Spleen (tissue), 11 donors: Measurements from ENCODE around the gene AFTPH. TPM values are rescaled to one million over a fixed set of nuclear protein-coding genes. Genes with fewer than 3 reads are reported as not detected.
A peak's percentile ranks its signal among the peaks of the same experiment; 100 is the strongest.

Experiments used
- DNase-seq: peaks from one replicate; pipeline ENCODE4 v3.0.0-alpha.2; 2020
- H3K27ac ChIP-seq, 8 donors: fragments of 200-600 bp; sonication (generic) in 7 of 8; 1 replicate in 4 of 8; 2 replicates in 4 of 8; pipeline versions ENCODE4 v1.5.0 to v1.8.0; 2016 to 2021; ENCODE audit warnings: inconsistent platforms in 4 of 8, mild to moderate bottlenecking in 4 of 8, moderate library complexity in 1 of 8
- H3K27me3 ChIP-seq, 7 donors: fragments of 200-600 bp; sonication (generic) in 6 of 7; replicated peaks in 1 of 7; 1 replicate in 4 of 7; 2 replicates in 3 of 7; pipeline versions ENCODE4 v1.5.0 to v1.8.0; 2016 to 2021; ENCODE audit warnings: inconsistent platforms in 3 of 7, mild to moderate bottlenecking in 1 of 7
- H3K36me3 ChIP-seq, 6 donors: fragments of 200-600 bp; sonication (generic) in 5 of 6; 1 replicate in 4 of 6; 2 replicates in 2 of 6; pipeline versions ENCODE4 v1.5.0 to v1.8.0; 2016 to 2021; ENCODE audit warnings: inconsistent platforms in 2 of 6
- H3K4me1 ChIP-seq, 6 donors: fragments of 200-600 bp; sonication (generic) in 5 of 6; 1 replicate in 3 of 6; 2 replicates in 3 of 6; pipeline versions ENCODE4 v1.5.0 to v1.8.0; 2016 to 2021; ENCODE audit warnings: inconsistent platforms in 3 of 6
- H3K4me3 ChIP-seq, 8 donors: fragments of 200-600 bp; sonication (generic) in 7 of 8; 1 replicate in 4 of 8; 2 replicates in 4 of 8; pipeline versions ENCODE4 v1.5.0 to v1.8.0; 2016 to 2021; ENCODE audit warnings: inconsistent platforms in 4 of 8, mild to moderate bottlenecking in 4 of 8, moderate library complexity in 2 of 8
- H3K9me3 ChIP-seq, 8 donors: fragments of 200-600 bp; sonication (generic) in 7 of 8; 1 replicate in 4 of 8; 2 replicates in 4 of 8; pipeline versions ENCODE4 v1.5.0 to v1.8.0; 2016 to 2021; ENCODE audit warnings: inconsistent platforms in 4 of 8
- POLR2A ChIP-seq, 3 donors: fragments of 450-650 bp; IDR thresholded peaks; one replicate each; pipeline ENCODE4 v1.5.1; 2017; ENCODE audit warnings: antibody characterized with exemption in 3 of 3, mild to moderate bottlenecking in 1 of 3
- POLR2AphosphoS5 ChIP-seq, 3 donors: sonication (generic); formaldehyde crosslinking; IDR thresholded peaks; one replicate each; pipeline ENCODE4 v1.5.1; 2017; ENCODE audit warnings: antibody characterized with exemption in 3 of 3
- WGBS, 5 donors: extraction: QIAGEN DNeasy Blood & Tissue Kit in 3 of 5; methylation state at CpG; one replicate each; pipeline versions ENCODE4 v1.1.5 to v1.1.7; 2013 to 2018; 5-methylcytosine and 5-hydroxymethylcytosine counted together
- intact Hi-C: fragments of 100-400 bp; cut with DNase I; formaldehyde crosslinking; loops from one replicate; pipeline ENCODE4 v1.15.0; 2023; ENCODE audit warnings: low total_unique reads
- polyA plus RNA-seq, 3 donors: library from polyadenylated mRNA; stranded (reverse); fragments of 200-250 nt; gene quantifications; one replicate each; pipeline ENCODE4 v1.2.1, GENCODE V29; 2013
- total RNA-seq, 7 donors: library from RNA; depleted of rRNA in 3 of 7; stranded (reverse); fragments of >200 nt in 3 of 7; fragmentation: NEBNext Ultra II Directional in 4 of 7; extraction: Animal tissue kit (Norgen Biotek cat#: 25700) in 4 of 7; gene quantifications; one replicate each; pipeline versions ENCODE4 v1.1.0 to v1.2.1, GENCODE V29; 2016 to 2021
- TF ChIP-seq, protein P1 (sequence below), 11 experiments: fragments of 200-600 bp in 7 of 11; fragments of 450-650 bp in 4 of 11; sonication (generic) in 4 of 11; IDR thresholded peaks in 8 of 11; conservative IDR thresholded peaks in 3 of 11; 1 replicate in 7 of 11; 2 replicates in 4 of 11; pipeline versions ENCODE4 v1.4.0 to v1.8.0; 2016 to 2021; ENCODE audit warnings: antibody characterized with exemption in 11 of 11, inconsistent platforms in 4 of 11, mild to moderate bottlenecking in 1 of 11
- donor health status: healthy with polysubstance abuse.
- donor health status: DM: no; HTN: no; CAD: no; lungs with moderate emphysema.
- donor health status: DM: no; HTN: no; CAD: no.
- donor health status: Bipolar disorder and iron deficiency.
- donor health status: healthy.
- donor health status: DM: no; HTN: no; CAD: no.
- donor health status: DM: yes; HTN: yes; CAD: no.

Gene AFTPH
- total and polyA plus RNA-seq, 10 donors = 36.9 to 71.1 (median 49.9) TPM

DNA sequence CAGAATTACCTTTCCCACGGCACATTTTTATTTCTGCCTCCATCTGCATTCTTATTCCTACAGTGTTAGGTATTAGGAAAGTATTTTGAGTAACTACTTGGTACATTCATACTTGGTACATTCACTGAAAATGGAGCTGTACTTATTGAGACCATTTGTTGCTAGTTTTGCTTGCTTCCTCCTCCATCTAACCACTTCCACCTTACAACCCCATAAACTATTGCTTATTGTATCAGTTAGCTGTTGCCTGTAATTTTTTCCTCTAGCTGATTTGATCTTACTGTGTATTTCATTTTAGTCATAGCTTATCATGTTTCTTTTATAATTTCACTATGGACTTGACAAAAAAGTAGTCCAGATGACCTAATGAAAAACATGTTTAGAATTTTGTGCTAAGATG lies 50.7 kb downstream of the AFTPH start:
- 84 to 100% (median 97%) methylated on average over 1 of the region's 1 CpG for WGBS, 5 donors
- Histone ChIP-seq H3K4me3 (no peak overlapping the region), H3K27me3 (no peaks in the 10 kb centered on the region), H3K4me1 (peaks cover 0 to 13% (median 0%) of the 10 kb centered on the region in 6 donors), H3K27ac (peak overlapping the region in 2 of 8 donors; percentile 0 to 39), H3K36me3 (peaks cover 0 to 100% (median 44%) of the 10 kb centered on the region in 6 donors), H3K9me3 (no peaks in the 10 kb centered on the region)
- intact Hi-C loops = no loop called here
- DNase-seq = no peak
- no peak for TF ChIP-seq POLR2AphosphoS5 (IDR thresholded peaks at IDR 0.05)

DNA sequence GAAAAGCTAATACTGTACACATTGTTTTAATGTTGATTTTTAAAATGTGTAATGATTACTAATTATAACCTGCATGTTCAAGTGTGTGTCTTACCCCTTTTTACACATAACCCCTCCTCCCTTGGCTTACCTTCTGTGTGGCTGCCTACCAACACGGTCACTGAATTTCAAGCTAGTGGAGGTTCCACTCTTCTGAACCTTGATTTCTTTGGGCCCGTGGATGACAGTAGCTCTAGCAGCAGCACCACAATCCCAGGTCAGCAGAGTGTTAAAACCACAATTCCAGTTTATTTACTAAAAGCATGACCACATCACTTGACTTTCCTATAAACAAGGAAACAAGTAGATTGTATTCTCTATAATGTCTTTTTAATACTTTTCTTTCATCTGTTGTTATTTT lies 56.9 kb downstream of the AFTPH start:
- no peak for DNase-seq
- WGBS, 5 donors = 85 to 93% (median 87%) methylated on average over 2 of the region's 2 CpGs
- H3K36me3 ChIP-seq = peaks cover 0 to 93% (median 47%) of the 10 kb centered on the region in 6 donors
- H3K27ac ChIP-seq = no peak overlapping the region
- H3K9me3 ChIP-seq = no peaks in the 10 kb centered on the region
- H3K27me3 ChIP-seq = no peaks in the 10 kb centered on the region
- intact Hi-C loops = no loop called here
- TF ChIP-seq, protein P1, sequence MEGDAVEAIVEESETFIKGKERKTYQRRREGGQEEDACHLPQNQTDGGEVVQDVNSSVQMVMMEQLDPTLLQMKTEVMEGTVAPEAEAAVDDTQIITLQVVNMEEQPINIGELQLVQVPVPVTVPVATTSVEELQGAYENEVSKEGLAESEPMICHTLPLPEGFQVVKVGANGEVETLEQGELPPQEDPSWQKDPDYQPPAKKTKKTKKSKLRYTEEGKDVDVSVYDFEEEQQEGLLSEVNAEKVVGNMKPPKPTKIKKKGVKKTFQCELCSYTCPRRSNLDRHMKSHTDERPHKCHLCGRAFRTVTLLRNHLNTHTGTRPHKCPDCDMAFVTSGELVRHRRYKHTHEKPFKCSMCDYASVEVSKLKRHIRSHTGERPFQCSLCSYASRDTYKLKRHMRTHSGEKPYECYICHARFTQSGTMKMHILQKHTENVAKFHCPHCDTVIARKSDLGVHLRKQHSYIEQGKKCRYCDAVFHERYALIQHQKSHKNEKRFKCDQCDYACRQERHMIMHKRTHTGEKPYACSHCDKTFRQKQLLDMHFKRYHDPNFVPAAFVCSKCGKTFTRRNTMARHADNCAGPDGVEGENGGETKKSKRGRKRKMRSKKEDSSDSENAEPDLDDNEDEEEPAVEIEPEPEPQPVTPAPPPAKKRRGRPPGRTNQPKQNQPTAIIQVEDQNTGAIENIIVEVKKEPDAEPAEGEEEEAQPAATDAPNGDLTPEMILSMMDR (IDR thresholded peaks at IDR 0.05 in 8 of 11, conservative IDR thresholded peaks at IDR 0.05 in 3 of 11) = no peak
- TF ChIP-seq POLR2A (IDR thresholded peaks at IDR 0.05) (no peak), POLR2AphosphoS5 (IDR thresholded peaks at IDR 0.05) (no peak)
- H3K4me1 ChIP-seq = peaks cover 0 to 6% (median 0%) of the 10 kb centered on the region in 6 donors
- H3K4me3 ChIP-seq = no peak overlapping the region

DNA sequence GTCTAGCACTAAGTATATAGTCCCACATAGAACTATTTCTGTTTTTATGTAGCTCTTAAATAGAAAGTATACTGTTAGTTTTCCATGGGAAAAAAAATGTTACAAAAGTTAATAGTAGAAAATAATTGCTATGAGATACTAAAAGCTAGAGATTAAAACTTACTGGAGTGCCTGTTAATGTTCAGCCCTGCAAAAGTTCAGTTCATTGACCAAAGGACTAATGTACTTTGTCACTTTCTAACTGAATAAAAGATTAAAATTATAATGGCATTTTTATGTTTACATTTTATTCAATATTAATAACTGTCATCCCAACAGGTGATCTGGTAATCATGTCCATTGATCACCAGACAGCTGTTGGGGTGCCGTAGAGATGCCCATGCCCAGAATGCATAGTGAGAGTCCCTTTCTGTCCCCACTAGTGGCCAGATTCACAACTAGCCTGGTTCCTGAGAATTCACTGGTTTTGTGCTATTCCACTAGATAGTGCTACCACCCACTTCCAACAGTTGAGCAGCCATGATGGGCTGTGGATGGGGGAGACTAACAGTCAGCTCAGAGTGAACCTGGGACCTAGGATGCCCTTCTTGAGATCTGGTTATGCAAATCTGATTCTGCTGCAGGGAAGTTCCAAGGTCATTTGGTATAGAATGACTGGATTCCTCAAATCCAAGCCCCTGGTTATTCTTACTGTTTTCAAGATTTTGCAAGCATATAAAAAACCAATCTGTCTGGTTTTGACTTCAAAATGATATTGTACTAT lies 57.8 kb downstream of the AFTPH start:
- Histone ChIP-seq H3K4me3 (no peak overlapping the region), H3K27me3 (no peaks in the 10 kb centered on the region), H3K27ac (peak overlapping the region in 1 of 8 donors; percentile 9), H3K4me1 (peaks cover 0 to 16% (median 6%) of the 10 kb centered on the region in 6 donors), H3K9me3 (no peaks in the 10 kb centered on the region), H3K36me3 (peaks cover 0 to 92% (median 49%) of the 10 kb centered on the region in 6 donors)
- TF ChIP-seq POLR2A (IDR thresholded peaks at IDR 0.05) (no peak), POLR2AphosphoS5 (IDR thresholded peaks at IDR 0.05) (no peak)
- TF ChIP-seq, protein P1 (IDR thresholded peaks at IDR 0.05 in 8 of 11, conservative IDR thresholded peaks at IDR 0.05 in 3 of 11) = no peak
- WGBS, 5 donors = 41 to 97% (median 94%) methylated on average over 1 of the region's 1 CpG
- intact Hi-C loops = no loop called here
- DNase-seq = no peak

DNA sequence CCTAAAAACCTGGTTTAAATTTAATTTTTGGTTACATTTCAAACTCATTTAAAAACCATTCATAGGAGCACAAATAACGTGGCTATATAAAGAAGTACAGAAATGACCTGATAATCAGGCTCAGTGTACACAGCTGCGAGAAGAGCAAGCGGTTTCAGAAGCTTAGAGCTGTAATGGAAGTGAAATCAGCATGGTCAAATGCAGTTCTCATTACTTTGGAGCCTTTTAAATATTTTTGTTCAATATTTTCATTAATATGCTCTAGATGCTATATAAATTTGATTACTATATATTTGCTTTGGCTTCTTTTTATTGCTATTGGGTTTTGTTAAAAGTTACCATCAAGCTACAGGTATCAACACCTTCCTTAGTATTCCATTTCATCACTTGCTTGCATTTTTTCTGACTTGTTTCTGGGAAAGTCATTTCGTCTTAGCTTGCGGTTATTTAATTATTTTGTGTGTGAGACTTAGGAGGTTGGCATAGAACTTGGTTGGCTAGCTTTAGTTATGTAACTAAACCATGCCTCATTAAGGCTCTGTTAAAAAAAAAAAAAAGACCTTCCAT lies 58.7 kb downstream of the AFTPH start:
- Histone ChIP-seq H3K4me3 (no peak overlapping the region), H3K27ac (peak overlapping the region in 1 of 8 donors; percentile 9), H3K27me3 (no peaks in the 10 kb centered on the region), H3K4me1 (peaks cover 0 to 25% (median 15%) of the 10 kb centered on the region in 6 donors), H3K9me3 (no peaks in the 10 kb centered on the region), H3K36me3 (peaks cover 0 to 89% (median 46%) of the 10 kb centered on the region in 6 donors)
- intact Hi-C loops = no loop called here
- TF ChIP-seq POLR2AphosphoS5 (IDR thresholded peaks at IDR 0.05) = no peak
- TF ChIP-seq, protein P1 (IDR thresholded peaks at IDR 0.05 in 8 of 11, conservative IDR thresholded peaks at IDR 0.05 in 3 of 11) = no peak
- no peak for TF ChIP-seq POLR2A (IDR thresholded peaks at IDR 0.05)
- 75 to 91% (median 83%) methylated on average over 5 of the region's 5 CpGs for WGBS, 5 donors
- no peak for DNase-seq
